Measurements from ENCODE around the gene RCSD1. TPM values are rescaled to one million over a fixed set of nuclear protein-coding genes. Genes with fewer than 3 reads are reported as not detected.

RCSD1 gene, protein sequence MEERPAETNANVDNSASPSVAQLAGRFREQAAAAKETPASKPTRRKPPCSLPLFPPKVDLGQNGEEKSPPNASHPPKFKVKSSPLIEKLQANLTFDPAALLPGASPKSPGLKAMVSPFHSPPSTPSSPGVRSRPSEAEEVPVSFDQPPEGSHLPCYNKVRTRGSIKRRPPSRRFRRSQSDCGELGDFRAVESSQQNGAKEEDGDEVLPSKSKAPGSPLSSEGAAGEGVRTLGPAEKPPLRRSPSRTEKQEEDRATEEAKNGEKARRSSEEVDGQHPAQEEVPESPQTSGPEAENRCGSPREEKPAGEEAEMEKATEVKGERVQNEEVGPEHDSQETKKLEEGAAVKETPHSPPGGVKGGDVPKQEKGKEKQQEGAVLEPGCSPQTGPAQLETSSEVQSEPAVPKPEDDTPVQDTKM
- 100 to 1,000 TPM in 1 of 2 donors, 10 to 100 TPM in 1; 88.0 to 101 TPM for total RNA-seq
- total RNA-seq = 167 to 226 reads per million in 2 donors

DNA sequence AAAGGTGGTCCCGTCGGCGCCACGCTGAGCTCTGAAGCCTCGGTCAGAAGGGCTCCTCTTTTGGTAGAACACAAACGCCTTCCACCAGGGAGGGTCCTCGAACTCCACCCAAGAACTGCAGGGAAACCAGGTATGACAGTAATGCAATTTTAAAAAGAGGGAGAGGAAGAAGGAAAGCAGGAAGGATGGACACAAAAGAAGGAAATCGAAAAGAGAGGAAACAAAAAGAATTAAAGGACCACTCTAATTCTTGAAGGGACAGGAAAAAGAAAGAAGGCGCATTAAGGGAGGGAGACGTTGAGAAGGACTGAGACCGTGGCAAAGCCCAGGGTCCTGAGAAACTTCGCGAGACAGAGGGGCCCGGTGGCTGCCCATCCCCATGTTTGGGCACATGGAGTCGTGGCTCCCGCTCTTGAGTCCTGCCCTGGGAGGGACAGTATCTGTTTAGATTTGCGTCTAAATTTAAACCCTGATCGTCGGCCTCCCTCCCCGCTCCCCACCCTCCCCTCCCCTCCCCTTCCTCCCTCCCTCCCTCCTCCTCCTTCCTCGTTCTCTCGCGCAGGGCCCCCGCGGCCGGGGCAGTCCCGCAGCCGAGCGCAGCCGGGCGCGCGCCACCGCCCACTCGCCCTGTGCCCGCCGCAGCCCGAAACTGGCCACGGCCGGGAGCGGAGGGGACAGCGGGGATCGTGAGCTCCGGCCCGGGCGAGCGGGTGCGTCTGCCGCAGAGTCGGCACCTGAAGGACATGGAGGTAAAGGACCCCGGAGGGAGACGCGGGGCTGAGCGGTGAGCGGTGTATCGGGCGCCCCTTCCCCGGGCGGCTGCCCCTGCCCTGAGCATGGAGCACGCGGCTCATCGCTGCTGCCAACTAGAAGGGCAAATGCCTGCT is at the start of gene RCSD1:
Gene RCSD1 (plus strand): TSS at position 552 of the 887 bp plus-strand sequence. CDS start 192 bp downstream, at position 744.
- ATAC-seq (peak; percentile 24), DNase-seq (peak in 2 of 3 donors; percentile 41 to 52)
- Mint-ChIP-seq H3K36me3 (ENCODE audit: low read depth) (peaks cover 10% of the 10 kb centered on the region), H3K27me3 (no peaks in the 10 kb centered on the region), H3K4me3 (peak within 1 kb of the TSS; percentile 97), H3K4me1 (peaks cover 55% of the 10 kb centered on the region), H3K27ac (peak within 1 kb of the TSS; percentile 98)
- H3K9me3 ChIP-seq (ENCODE audit: control insufficient read depth, low read length, poor library complexity, severe bottlenecking) = no peaks in the 10 kb centered on the region

DNA sequence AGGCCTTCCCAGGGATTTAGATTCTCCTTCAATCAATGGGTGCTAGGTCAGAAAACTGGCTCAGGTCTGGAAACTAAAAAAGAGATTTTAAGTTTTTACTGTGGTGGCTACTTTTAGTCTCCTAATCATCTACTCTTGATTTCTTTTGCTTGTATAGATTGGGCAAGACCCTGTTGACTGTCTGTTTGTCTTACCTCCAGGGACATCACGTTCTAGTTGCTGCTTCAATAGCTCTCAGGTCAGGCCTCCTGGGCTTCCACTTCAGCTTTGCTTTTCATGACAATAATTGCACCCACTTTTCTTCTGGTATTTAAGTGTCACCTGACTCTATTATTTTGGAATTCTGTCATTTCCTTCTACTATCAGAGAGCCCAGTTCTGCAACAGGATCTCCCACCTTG is 48.0 kb upstream of the RCSD1 start:
- ATAC-seq (no peak), DNase-seq (no peak)
- no peaks in the 10 kb centered on the region for H3K9me3 ChIP-seq (ENCODE audit: control insufficient read depth, low read length, poor library complexity, severe bottlenecking)
- no peaks in the 10 kb centered on the region for H3K36me3 Mint-ChIP-seq (ENCODE audit: low read depth)
- no peaks in the 10 kb centered on the region for H3K4me1 Mint-ChIP-seq
- H3K27me3 Mint-ChIP-seq = peaks cover 17% of the 10 kb centered on the region
- no peak overlapping the region for H3K4me3 Mint-ChIP-seq
- H3K27ac Mint-ChIP-seq = no peak overlapping the region

DNA sequence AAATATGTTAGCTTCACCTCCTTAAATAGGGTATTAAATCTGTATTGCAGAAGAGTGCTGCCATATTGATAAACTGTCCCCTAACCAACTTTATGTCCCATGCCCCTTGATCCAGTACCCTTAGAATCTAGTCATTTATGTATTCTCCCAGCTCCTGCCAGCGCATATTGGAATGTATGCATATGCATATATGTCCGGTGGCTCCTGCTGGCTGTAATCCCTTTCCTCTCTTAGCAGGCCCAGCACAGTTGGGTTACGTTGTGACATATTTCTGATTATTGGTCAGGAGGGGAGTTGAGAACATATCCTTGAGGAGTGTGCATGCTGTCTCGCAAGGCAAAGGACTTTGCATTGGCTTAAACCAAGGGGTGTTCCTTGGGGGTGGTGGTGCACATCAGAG is 47.3 kb upstream of the RCSD1 start:
- peaks cover 15% of the 10 kb centered on the region for H3K27me3 Mint-ChIP-seq
- peaks cover 2% of the 10 kb centered on the region for H3K4me1 Mint-ChIP-seq
- DNase-seq = no peak
- no peaks in the 10 kb centered on the region for H3K36me3 Mint-ChIP-seq (ENCODE audit: low read depth)
- ATAC-seq = no peak
- H3K27ac Mint-ChIP-seq = no peak overlapping the region
- H3K9me3 ChIP-seq (ENCODE audit: control insufficient read depth, low read length, poor library complexity, severe bottlenecking) = no peaks in the 10 kb centered on the region
- no peak overlapping the region for H3K4me3 Mint-ChIP-seq

DNA sequence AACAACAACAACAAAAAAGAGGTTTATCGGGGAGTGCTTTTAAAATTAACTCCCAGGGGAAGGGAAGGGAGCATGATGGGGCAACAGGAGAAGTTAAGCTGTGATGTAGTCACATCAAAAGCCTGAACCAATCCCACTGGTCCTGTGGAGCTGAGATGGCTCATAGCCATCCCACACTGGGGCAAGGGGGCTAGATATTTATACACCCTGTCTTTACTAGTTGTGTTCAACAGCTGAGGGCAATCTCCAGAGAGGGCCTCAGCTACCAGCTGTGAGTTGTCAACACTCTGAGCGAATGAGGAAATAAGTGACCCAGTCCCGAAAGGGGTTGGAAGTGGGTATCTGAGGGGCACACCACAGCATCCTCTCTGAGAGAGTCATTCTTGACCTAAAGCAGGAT is 45.5 kb upstream of the RCSD1 start:
- DNase-seq = no peak
- no peak overlapping the region for H3K4me3 Mint-ChIP-seq
- peaks cover under 1% of the 10 kb centered on the region for H3K27me3 Mint-ChIP-seq
- peak overlapping the region; percentile 41 for H3K27ac Mint-ChIP-seq
- H3K36me3 Mint-ChIP-seq (ENCODE audit: low read depth) = no peaks in the 10 kb centered on the region
- no peaks in the 10 kb centered on the region for H3K9me3 ChIP-seq (ENCODE audit: control insufficient read depth, low read length, poor library complexity, severe bottlenecking)
- no peak for ATAC-seq
- H3K4me1 Mint-ChIP-seq = peaks cover 5% of the 10 kb centered on the region

DNA sequence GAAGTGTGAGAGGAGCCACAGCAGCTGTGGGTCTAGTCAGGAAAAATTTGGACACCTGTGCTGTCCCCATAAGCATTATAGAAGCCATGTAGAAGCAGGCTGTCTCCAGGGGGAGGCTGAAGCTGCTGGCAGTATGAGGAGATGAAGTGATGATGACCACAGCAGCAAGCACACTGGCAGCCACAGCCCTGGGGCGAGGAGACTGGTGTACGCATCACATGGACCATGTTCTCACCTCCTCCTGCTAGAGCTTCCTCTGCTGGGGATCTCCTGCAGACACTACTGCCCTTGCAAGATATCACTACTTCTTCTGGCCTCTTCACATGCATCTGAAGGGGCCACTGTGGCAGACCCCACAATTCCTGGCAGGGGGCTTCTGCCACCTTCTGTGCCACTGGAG is 42.7 kb upstream of the RCSD1 start:
- DNase-seq = no peak
- H3K27ac Mint-ChIP-seq = no peak overlapping the region
- H3K9me3 ChIP-seq (ENCODE audit: control insufficient read depth, low read length, poor library complexity, severe bottlenecking) = no peaks in the 10 kb centered on the region
- H3K36me3 Mint-ChIP-seq (ENCODE audit: low read depth) = no peaks in the 10 kb centered on the region
- peaks cover 5% of the 10 kb centered on the region for H3K4me1 Mint-ChIP-seq
- no peak for ATAC-seq
- H3K4me3 Mint-ChIP-seq = no peak overlapping the region
- H3K27me3 Mint-ChIP-seq = no peaks in the 10 kb centered on the region

DNA sequence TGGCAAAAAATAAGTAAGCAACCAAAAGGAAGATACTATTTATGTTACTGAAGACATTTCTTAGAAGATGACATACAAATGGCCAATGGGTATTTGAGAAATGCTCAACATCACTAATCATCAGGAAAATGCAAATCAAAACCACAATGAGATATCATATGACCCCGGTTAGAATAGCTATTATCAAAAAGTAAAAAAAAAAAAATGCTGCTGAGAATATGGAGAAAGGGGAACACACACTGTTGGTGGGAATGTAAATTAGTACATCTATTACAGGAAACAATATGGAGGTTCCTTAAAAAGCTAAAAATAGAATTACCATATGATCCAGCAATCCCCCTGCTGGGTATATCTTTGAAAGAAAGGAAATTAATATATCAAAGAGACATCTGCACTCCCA is 42.2 kb upstream of the RCSD1 start:
- DNase-seq (no peak), ATAC-seq (no peak)
- Mint-ChIP-seq H3K27ac (no peak overlapping the region), H3K36me3 (ENCODE audit: low read depth) (no peaks in the 10 kb centered on the region), H3K27me3 (no peaks in the 10 kb centered on the region), H3K4me3 (no peak overlapping the region), H3K4me1 (peaks cover 5% of the 10 kb centered on the region)
- H3K9me3 ChIP-seq (ENCODE audit: control insufficient read depth, low read length, poor library complexity, severe bottlenecking) = no peaks in the 10 kb centered on the region

DNA sequence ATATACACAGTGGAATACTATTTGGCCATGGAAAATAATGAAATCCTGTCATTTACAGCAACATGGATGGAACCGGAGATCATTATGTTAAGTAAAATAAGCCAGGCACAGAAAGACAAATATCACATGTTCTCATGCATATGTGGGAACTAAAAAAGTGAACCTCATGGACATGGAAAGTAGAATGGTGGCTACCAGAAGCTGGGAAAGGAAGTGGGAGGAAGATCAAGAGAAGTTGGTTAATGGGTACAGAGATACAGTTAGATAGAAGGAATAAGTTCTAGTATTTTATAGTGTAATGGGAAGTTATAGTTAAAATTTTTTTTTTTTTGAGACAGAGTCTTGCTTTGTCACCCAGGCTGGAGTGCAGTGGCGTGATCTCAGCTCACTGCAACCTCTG is 41.7 kb upstream of the RCSD1 start:
- H3K27ac Mint-ChIP-seq = no peak overlapping the region

DNA sequence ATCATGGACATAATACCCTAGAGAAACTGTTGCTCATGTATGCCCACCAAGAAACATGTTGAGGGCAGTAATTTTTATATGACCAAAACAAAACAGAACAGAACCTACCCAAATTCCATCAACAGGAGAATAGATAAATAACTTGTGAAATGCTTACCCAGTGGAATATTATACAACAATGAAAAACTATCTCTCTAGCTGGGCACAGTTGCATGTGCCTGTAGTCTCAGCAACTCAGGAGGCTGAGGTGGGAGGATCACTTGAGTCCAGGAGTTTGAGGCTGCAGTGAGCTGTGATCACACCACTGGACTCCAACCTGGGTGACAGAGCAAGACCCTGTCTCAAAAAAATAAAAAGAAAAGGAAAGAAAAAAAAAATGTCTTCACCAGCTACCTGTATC is 37.6 kb upstream of the RCSD1 start:
- H3K27me3 Mint-ChIP-seq = no peaks in the 10 kb centered on the region
- no peak overlapping the region for H3K4me3 Mint-ChIP-seq

More for the DNA sequence above, 41.7 kb upstream of the RCSD1 start:
- no peak overlapping the region for H3K4me3 Mint-ChIP-seq
- no peaks in the 10 kb centered on the region for H3K36me3 Mint-ChIP-seq (ENCODE audit: low read depth)
- ATAC-seq (no peak), DNase-seq (no peak)
- peaks cover 6% of the 10 kb centered on the region for H3K4me1 Mint-ChIP-seq
- H3K27me3 Mint-ChIP-seq = no peaks in the 10 kb centered on the region
- no peaks in the 10 kb centered on the region for H3K9me3 ChIP-seq (ENCODE audit: control insufficient read depth, low read length, poor library complexity, severe bottlenecking)

DNA sequence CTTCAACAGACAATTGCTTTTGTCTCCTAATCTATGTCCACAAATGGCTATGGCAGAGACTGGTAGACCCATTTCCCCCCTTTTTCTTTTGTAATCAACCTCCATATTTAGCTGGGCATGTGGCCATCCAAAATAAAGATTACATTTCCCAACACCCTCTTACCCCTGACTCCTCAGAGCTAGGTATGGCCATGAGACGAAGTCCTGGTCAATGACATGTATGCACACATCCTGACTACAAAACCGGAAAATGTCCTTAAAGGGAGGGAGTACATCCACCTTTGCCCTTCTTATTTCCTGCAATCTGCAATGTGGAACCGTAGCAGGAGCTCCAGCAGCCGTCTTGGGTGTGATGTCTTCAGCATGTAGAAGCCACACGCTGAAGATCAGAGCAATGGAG is 36.2 kb upstream of the RCSD1 start:
- DNase-seq (no peak), ATAC-seq (no peak)
- Mint-ChIP-seq H3K36me3 (ENCODE audit: low read depth) (peaks cover under 1% of the 10 kb centered on the region), H3K4me1 (peaks cover 2% of the 10 kb centered on the region), H3K27me3 (no peaks in the 10 kb centered on the region), H3K27ac (no peak overlapping the region), H3K4me3 (no peak overlapping the region)
- no peaks in the 10 kb centered on the region for H3K9me3 ChIP-seq (ENCODE audit: control insufficient read depth, low read length, poor library complexity, severe bottlenecking)

More for the DNA sequence above, 37.6 kb upstream of the RCSD1 start:
- no peak for DNase-seq
- Mint-ChIP-seq H3K27ac (no peak overlapping the region), H3K36me3 (ENCODE audit: low read depth) (no peaks in the 10 kb centered on the region), H3K4me1 (peaks cover 5% of the 10 kb centered on the region)
- no peak for ATAC-seq
- H3K9me3 ChIP-seq (ENCODE audit: control insufficient read depth, low read length, poor library complexity, severe bottlenecking) = no peaks in the 10 kb centered on the region

DNA sequence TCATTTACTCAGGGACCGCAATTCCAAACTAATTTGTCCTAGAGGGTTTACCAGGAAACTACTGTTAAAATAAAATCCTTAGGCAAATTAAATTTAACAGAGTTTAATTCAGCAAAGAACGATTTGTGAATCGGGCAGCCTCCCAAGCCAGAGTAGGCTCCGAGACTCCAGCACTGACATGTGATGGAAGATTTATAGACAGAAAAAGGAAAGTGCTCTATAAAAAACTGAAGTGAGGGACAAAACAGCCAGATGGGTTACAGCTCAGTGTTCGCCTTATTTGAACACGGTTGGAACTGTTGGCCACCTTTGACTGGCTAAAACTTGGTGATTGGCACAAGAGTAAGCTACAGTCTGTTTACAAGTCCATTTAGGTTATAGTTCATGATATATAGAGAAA is 35.2 kb upstream of the RCSD1 start:
- Mint-ChIP-seq H3K27ac (no peak overlapping the region), H3K36me3 (ENCODE audit: low read depth) (peaks cover 2% of the 10 kb centered on the region), H3K4me1 (peaks cover 4% of the 10 kb centered on the region), H3K27me3 (no peaks in the 10 kb centered on the region), H3K4me3 (no peak overlapping the region)
- DNase-seq (no peak), ATAC-seq (no peak)
- H3K9me3 ChIP-seq (ENCODE audit: control insufficient read depth, low read length, poor library complexity, severe bottlenecking) = no peaks in the 10 kb centered on the region

DNA sequence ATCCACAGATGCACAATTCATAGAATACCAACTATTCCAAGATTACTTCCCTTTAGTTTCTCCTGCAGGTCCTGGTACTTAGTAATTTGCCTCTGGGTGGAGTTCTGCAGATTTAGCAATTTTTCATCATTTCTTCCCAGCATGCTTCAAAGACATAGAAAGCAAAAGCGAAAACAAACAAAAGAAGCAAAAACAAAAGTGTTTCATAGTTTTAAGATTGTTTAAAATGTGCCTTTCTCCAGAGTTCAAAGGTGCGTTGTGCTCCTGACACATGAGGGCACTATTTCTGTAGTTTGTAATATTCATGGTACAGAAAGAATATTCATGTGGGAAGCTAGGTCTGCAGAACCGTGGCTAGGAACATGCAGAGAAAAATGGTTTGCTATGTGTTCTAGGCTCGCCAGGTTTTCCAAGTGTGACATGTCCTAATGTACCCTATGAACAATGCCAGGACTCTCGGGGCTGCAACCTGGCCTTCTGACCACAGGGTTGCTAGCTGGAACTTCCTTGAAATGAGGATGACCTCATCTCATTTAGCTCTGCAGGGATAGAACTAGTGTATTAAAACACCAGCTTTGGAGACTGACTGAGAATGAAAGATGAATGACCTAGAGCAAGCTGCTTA is 30.0 kb upstream of the RCSD1 start:
- H3K27ac Mint-ChIP-seq = peak overlapping the region; percentile 87

DNA sequence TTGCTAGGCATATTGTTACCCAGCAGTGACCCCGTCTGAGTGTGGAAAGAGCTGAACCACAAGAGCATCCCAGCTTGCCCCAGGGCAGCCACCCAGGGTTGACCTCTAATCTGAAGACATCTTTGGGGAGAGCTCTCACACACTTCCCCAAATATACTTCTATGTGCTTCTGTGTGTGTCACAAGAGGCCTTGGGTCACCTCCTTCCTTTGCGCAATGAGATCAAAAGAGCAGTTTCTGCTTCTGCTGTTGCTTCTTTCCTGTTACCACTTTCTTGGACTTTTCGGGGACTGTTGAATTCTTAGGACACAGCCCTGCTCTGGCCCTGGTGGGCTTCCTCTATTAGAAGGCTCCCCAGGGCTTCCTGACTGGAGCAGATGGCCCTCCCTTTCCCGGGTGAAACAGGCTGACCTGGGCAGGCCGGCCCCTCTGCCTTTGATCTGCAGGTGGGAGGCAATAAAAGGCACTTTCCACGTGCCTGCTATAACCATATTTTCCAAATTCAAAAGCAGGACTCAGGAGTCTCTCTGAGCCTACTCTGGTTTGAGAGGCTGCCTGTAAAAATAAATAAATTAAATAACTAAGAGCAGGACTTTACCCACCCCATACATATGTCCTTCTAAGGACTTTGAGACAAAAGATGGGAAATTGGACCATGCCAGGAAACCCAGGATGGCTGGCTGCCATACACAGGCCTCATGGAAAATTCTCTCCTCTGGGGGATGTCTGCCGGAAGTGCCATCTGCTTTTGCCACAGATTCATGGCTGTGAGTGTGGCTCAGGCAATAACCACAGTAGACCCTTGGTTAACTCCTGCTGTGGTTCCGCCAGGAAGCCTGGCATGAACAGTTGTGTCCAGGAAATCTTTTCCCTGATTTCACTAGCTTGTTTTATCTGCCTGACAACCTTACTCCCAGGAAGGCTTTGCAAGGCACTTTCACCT is 28.3 kb upstream of the RCSD1 start:
- Mint-ChIP-seq H3K27ac (peak overlapping the region; percentile 87), H3K36me3 (ENCODE audit: low read depth) (peaks cover 2% of the 10 kb centered on the region), H3K27me3 (no peaks in the 10 kb centered on the region), H3K4me1 (peaks cover 33% of the 10 kb centered on the region), H3K4me3 (peak overlapping the region; percentile 33)
- ATAC-seq = peak; percentile 56
- DNase-seq = no peak
- H3K9me3 ChIP-seq (ENCODE audit: control insufficient read depth, low read length, poor library complexity, severe bottlenecking) = no peaks in the 10 kb centered on the region

More for the DNA sequence above, 30.0 kb upstream of the RCSD1 start:
- Mint-ChIP-seq H3K4me3 (peak overlapping the region; percentile 45), H3K27me3 (no peaks in the 10 kb centered on the region), H3K36me3 (ENCODE audit: low read depth) (peaks cover 2% of the 10 kb centered on the region), H3K4me1 (peaks cover 33% of the 10 kb centered on the region)
- DNase-seq (no peak), ATAC-seq (peak; percentile 84)
- no peaks in the 10 kb centered on the region for H3K9me3 ChIP-seq (ENCODE audit: control insufficient read depth, low read length, poor library complexity, severe bottlenecking)

Data from T-helper 17 cell (primary cell).